MG63 (cell line): ENCODE results near the gene SNORC. TPM values are rescaled to one million over a fixed set of nuclear protein-coding genes. Genes with fewer than 3 reads are reported as not detected.

Source experiments
- DNase-seq: peaks from one replicate; pipeline ENCODE4 v3.0.0-alpha.2; 2020
- H3K27me3 ChIP-seq: fragments of 250-450 bp; sonication (Bioruptor Pico); 2 replicates; pipeline ENCODE4 v1.5.1; 2020; ENCODE audit warnings: mild to moderate bottlenecking, moderate library complexity
- H3K36me3 ChIP-seq: fragments of 250-450 bp; sonication (Bioruptor Pico); 2 replicates; pipeline ENCODE4 v1.5.1; 2020; ENCODE audit warnings: mild to moderate bottlenecking, moderate library complexity
- H3K4me3 ChIP-seq: fragments of 250-450 bp; sonication (Bioruptor Pico); 2 replicates; pipeline ENCODE4 v1.5.1; 2020; ENCODE audit warnings: mild to moderate bottlenecking, moderate library complexity
- H3K9me3 ChIP-seq: fragments of 250-450 bp; sonication (Bioruptor Pico); 2 replicates; pipeline ENCODE4 v1.5.1; 2020; ENCODE audit warnings: mild to moderate bottlenecking, moderate library complexity
- total RNA-seq: library from RNA; depleted of rRNA; stranded (reverse); fragments of >200 nt; shearing (Covaris generic); gene quantifications from 2 replicates; pipeline ENCODE4 v1.2.3, GENCODE V29; 2014; ENCODE audit warnings: low replicate concordance

SNORC gene
- total RNA-seq, 1 experiment from 2014 or later = 4.1 TPM

DNA sequence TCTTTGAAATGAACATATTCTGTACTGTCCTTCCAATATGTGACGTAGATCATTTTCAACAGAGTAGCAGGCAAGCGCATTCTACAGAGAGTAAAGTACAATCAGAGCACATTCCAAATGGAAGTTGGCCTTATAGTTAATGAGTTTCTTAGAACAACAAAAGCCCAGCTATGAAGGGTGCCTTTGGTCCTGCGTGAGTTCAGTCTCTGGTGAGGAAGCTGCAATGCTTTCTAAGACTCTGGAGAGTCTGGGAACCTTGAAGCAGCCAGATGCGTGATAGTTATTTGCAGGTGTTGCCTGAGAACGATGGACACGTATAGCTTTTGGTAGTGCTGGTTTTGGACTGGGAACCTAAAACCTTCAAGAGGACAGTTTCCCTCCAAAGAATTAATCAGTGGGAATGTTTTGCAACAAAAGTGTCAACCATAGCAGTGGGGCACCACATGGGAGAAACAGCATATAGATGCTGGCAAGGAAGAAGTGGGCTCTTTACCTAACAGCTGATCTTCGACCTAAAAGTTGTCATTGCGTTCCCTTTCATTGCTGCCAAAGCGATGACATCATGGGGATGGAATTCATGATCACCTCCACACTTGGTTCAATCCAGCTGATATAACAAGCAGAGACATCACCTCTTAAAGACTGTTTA lies 9.3 kb upstream of the SNORC start:
- H3K9me3 ChIP-seq = no peaks in the 10 kb centered on the region
- no peak overlapping the region for H3K4me3 ChIP-seq
- DNase-seq = no peak
- peaks cover 60% of the 10 kb centered on the region for H3K36me3 ChIP-seq
- H3K27me3 ChIP-seq = no peaks in the 10 kb centered on the region

DNA sequence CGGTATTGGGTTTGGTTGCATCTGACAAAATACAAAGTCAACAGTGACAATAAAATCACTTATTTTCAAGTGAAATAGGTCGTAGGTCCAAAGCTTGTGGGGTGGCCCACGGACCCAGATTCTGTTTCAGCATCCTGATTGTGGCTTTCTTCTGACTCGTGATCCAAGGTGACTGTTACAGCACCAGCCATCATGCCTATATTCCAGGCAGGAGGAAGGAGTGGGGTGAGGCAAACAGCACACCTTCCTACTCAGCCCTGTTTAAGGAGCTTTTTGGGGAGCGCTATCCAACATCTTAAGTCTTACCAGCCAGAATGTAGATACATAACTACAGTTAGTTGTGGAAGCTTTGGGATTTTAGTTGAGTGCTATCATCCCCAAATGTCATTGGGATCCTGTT lies 8.7 kb upstream of the SNORC start:
- DNase-seq = no peak
- no peak overlapping the region for H3K4me3 ChIP-seq
- peaks cover 59% of the 10 kb centered on the region for H3K36me3 ChIP-seq
- H3K9me3 ChIP-seq = no peaks in the 10 kb centered on the region
- no peaks in the 10 kb centered on the region for H3K27me3 ChIP-seq

- Histone ChIP-seq H3K9me3 (no peaks in the 10 kb centered on the region), H3K27me3 (no peaks in the 10 kb centered on the region), H3K4me3 (no peak overlapping the region), H3K36me3 (peaks cover 36% of the 10 kb centered on the region)
- DNase-seq = no peak
These were observed 6.1 kb upstream of the SNORC start for GRCh38 chr2:232863996-232864395.

- peaks cover 30% of the 10 kb centered on the region for H3K36me3 ChIP-seq
- H3K27me3 ChIP-seq = no peaks in the 10 kb centered on the region
- no peak overlapping the region for H3K4me3 ChIP-seq
- H3K9me3 ChIP-seq = no peaks in the 10 kb centered on the region
- no peak for DNase-seq
These were observed 4.9 kb upstream of the SNORC start for GRCh38 chr2:232865165-232865564.

DNA sequence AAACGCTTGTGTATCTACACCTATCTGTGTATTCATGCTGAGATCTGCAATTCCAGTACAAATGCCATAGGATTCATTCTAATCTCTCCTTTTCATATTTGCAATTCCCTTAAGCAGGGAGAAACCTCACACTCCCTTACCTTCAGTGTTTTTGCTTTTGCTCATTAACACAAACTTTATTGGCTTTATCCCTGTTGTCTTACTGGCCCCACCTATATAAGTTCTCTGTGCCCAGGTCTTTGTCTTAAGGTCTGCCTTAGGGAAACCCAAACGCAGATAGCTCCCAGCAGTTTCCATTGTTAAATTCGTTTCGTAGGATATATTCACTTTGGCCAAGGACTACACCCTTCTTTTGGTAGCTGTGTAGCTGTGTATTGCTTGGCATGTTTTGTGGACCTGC lies 4.0 kb upstream of the SNORC start:
- DNase-seq = no peak
- Histone ChIP-seq H3K27me3 (no peaks in the 10 kb centered on the region), H3K4me3 (no peak overlapping the region), H3K9me3 (no peaks in the 10 kb centered on the region), H3K36me3 (peaks cover 23% of the 10 kb centered on the region)

GRCh38 chr2:232869138-232870017 lies 686 bp upstream of the SNORC start:
- Histone ChIP-seq H3K4me3 (no peak overlapping the region), H3K36me3 (peaks cover 9% of the 10 kb centered on the region), H3K27me3 (no peaks in the 10 kb centered on the region), H3K9me3 (no peaks in the 10 kb centered on the region)
- DNase-seq = no peak

DNA sequence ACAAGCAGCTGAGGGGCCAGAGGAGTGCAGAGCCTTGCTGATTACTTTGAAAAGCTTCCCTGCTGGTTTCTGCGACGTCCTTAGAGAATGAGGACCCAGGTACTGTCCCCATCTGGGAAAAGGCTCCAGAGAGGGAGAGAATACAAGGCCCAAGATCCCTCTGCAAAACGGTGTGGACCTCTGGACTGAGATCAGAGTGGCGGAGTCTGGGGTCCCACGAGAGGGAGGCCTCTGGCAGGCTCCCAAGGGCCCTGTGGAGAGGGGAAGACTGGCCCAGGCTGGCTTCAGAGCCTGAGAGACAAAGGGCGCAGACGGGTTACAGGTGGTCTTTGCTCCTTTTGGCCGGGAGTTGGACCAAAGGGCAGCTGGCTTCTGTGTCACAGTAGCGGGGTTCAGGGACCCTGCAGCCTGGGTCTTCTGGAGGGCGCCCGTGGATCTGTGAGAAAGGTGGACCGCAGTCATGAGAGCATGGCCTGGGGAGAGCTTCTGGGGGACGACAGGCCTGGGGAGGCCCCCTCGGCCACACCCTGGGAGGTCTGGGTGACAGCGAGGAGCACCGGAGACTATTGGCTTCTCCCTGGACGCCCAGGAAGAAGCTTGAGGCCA lies 805 bp downstream of the SNORC start:
- no peak for DNase-seq
- no peak overlapping the region for H3K4me3 ChIP-seq
- H3K36me3 ChIP-seq = peaks cover 7% of the 10 kb centered on the region
- H3K9me3 ChIP-seq = no peaks in the 10 kb centered on the region
- H3K27me3 ChIP-seq = no peaks in the 10 kb centered on the region

- H3K4me3 ChIP-seq = no peak overlapping the region
- H3K9me3 ChIP-seq = no peaks in the 10 kb centered on the region
- no peak for DNase-seq
- H3K27me3 ChIP-seq = no peaks in the 10 kb centered on the region
- peaks cover 3% of the 10 kb centered on the region for H3K36me3 ChIP-seq
These were observed 1.4 kb downstream of the SNORC start for GRCh38 chr2:232871418-232871834.

GRCh38 chr2:232871835-232872736 lies 2.0 kb downstream of the SNORC start:
- Histone ChIP-seq H3K27me3 (no peaks in the 10 kb centered on the region), H3K36me3 (peaks cover 3% of the 10 kb centered on the region), H3K4me3 (no peak overlapping the region), H3K9me3 (no peaks in the 10 kb centered on the region)
- DNase-seq = no peak

- no peaks in the 10 kb centered on the region for H3K9me3 ChIP-seq
These were observed 2.8 kb downstream of the SNORC start for GRCh38 chr2:232872826-232873225.

DNA sequence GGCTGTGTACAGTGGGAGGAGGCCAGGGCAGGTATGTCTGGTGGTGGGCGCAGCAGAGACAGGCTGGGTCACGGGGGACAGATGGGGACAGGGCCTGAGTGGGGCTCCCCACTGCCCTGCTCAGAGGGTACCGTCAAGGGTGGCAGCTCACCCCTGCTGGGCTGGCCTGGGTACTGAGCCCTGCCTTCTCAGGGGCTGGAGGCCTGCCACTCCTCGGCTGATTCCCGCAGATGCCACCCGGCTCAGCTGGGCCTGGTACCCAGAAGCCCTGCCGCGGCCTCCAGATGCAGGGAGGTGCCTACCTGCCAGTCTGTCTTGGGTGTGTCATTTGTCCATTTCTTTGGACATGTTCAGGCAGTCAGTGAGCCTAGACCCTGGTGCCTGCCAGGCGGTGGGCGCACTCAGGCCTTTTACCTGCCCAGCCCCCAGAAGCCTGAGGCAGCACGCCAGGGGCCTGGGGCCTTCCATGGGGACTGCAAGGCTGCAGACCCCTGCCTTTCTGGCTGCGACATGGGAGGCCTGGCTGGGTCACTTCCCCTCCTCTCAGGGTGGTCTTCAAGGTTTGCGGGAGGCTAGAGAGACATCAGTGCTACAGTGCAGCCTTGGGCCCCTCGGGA lies 3.3 kb downstream of the SNORC start:
- H3K27me3 ChIP-seq = no peaks in the 10 kb centered on the region
- H3K4me3 ChIP-seq = no peak overlapping the region
- peaks cover 9% of the 10 kb centered on the region for H3K36me3 ChIP-seq
- H3K9me3 ChIP-seq = no peaks in the 10 kb centered on the region
- no peak for DNase-seq

More at GRCh38 chr2:232872826-232873225, 2.8 kb downstream of the SNORC start:
- DNase-seq = no peak
- no peak overlapping the region for H3K4me3 ChIP-seq
- H3K27me3 ChIP-seq = no peaks in the 10 kb centered on the region
- peaks cover 5% of the 10 kb centered on the region for H3K36me3 ChIP-seq

DNA sequence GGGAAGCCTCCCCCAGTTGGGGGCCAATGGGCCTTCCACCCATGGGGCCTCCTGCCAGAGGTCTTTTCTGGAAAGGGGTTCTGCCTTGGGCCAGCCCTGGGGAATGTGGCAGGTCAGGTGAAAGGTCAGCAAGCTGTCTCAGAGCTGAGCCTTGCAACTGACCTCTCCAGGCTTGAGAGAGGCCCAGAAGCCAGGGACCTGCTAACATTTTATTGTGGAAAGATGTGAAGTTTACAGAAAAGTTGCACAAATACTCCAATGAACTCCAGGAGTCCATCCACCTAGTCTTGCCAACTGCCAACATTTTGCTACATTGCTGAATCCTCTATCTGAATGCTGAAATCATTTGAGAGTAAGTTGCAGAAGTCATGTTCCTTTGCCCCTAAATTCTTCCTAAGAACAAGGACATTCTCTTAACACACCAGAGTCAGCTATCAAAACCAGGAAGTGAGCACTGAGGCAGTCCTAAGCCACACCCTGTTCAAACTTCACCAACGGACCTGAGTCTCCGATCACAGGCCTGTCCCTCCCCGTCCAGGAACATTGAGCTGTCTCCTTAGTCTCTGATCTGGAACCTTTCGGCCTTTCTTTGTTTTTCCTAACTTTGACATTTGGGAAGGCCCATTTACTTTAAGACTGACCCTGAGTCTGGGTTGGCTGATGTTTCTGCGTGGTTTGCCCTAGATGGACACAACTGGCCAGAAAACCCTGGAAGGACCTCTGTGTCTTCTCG lies 4.0 kb downstream of the SNORC start:
- H3K36me3 ChIP-seq = peaks cover 5% of the 10 kb centered on the region
- H3K9me3 ChIP-seq = no peaks in the 10 kb centered on the region
- no peak overlapping the region for H3K4me3 ChIP-seq
- DNase-seq = no peak
- no peaks in the 10 kb centered on the region for H3K27me3 ChIP-seq

DNA sequence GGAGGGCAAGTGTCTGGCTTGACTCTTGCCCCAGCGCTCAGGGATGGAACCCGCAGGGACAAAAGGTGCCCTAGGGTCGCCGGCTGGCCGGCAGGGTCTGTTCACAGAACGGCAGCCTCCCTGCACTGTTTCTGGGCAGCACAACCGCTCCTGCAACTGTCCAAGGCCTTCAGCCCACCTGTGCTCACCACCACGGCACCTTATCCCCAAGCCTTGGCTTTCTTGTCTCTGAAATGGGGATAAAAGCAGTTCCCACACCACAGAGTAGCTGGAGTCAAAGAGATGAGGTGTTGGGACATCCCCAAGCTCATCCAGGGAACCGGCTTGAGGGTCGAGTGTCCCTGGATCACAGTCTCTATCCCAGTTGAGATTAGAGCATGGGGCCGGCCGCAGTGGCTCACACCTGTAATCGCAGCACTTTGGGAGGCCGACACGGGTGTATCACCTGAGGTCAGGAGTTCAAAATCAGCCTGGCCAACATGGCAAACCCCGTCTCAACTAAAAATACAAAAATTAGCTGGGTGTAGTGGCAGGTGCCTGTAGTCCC lies 4.7 kb downstream of the SNORC start:
- Histone ChIP-seq H3K27me3 (no peaks in the 10 kb centered on the region), H3K36me3 (peaks cover 5% of the 10 kb centered on the region), H3K4me3 (no peak overlapping the region), H3K9me3 (no peaks in the 10 kb centered on the region)
- no peak for DNase-seq

- Histone ChIP-seq H3K9me3 (no peaks in the 10 kb centered on the region), H3K36me3 (peaks cover 5% of the 10 kb centered on the region), H3K4me3 (no peak overlapping the region), H3K27me3 (no peaks in the 10 kb centered on the region)
- DNase-seq = no peak
These were observed 5.4 kb downstream of the SNORC start for GRCh38 chr2:232875256-232876121.
